GM12873 (cell line): ENCODE data around the gene SLC6A11.

Source experiments
- TF ChIP-seq, protein P1 (sequence below): IDR thresholded peaks from 2 replicates; pipeline ENCODE4 v1.5.1; 2012; ENCODE audit warnings: low read depth, mild to moderate bottlenecking, moderate library complexity, low read length, control low read depth; ENCODE audit not compliant: insufficient read depth; ENCODE audit errors: missing control alignments

SLC6A11 gene

DNA sequence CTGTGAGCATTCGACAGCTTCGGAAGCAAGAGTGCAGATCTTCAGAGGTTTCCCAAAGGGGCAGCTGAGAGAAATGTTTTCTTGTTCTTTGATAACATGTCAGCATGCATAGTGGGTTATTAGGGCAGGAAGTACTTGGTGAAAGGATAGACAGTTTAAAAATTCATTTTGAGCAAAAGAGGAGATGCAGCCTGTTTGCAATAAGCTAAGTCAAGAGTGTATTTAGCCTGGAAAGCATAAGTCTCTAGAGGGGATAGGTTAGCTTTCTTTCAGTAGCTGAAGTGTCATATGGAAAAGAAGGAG is 7.4 kb downstream of the SLC6A11 start:
- TF ChIP-seq, protein P1, sequence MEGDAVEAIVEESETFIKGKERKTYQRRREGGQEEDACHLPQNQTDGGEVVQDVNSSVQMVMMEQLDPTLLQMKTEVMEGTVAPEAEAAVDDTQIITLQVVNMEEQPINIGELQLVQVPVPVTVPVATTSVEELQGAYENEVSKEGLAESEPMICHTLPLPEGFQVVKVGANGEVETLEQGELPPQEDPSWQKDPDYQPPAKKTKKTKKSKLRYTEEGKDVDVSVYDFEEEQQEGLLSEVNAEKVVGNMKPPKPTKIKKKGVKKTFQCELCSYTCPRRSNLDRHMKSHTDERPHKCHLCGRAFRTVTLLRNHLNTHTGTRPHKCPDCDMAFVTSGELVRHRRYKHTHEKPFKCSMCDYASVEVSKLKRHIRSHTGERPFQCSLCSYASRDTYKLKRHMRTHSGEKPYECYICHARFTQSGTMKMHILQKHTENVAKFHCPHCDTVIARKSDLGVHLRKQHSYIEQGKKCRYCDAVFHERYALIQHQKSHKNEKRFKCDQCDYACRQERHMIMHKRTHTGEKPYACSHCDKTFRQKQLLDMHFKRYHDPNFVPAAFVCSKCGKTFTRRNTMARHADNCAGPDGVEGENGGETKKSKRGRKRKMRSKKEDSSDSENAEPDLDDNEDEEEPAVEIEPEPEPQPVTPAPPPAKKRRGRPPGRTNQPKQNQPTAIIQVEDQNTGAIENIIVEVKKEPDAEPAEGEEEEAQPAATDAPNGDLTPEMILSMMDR: no peak

DNA sequence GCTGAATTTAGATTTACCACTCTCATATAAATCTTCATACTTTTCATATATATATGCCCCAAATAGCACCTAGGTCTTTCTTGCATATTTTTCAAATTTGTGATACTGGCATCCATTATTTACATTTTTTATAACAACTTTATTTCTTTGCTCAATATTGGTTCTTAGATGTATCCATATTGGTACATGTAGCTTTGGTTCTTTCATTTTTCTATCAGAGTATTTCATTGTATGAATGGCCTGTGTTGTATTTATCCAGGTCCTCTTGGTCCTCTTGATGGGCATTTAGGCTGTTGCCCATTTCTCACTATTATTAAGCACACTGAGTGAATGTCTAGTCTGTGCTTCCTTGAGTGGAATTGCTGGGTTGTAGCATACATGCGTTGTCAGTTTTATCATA is 8.4 kb downstream of the SLC6A11 start:
- TF ChIP-seq, protein P1: no peak

DNA sequence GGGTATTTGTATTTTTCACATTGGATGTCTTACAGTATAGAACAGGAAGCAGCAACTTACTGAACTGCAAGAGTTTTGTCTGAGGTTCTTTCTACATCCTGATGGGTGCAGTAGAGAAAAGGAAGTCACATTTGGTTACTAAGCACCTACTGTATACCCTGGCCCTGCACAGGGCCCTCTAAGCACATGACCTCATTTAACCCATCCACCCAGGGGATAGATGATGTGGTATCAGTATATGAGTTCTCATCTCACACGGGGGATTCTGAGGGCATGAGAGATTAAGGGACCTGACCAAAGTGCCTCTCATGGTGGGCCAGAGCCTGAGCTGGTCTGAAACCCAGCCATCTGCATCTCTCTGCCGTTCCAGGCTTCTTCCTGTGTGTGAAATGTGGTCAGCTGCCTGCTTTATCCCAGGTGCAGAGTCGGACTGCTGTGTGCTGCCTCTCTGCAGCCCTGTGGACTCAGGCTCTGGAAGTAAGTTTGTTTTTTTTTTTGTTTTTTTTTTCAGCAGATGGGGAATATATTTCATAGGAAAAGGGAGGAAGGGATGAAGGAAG is 17.9 kb downstream of the SLC6A11 start:
- TF ChIP-seq, protein P1: no peak

DNA sequence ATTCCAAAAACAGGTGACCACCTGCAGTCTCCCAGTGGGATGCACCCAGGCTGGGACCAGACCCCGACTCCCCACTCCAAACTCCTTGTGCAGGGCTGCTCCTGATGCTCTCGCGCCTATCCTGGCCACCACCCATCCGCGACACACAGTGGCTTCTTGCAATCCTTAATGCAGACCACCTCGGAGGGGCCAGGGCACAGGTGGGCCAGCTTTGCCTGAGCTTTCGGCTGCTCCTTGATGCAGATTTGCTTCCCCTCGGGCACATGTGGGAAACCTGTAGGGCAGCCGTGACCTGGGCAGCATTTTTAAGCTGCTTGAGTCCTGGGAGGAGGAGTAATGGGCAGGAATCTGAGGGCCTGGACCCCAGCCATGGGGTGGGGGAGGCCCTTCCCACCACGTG is 18.9 kb downstream of the SLC6A11 start:
- TF ChIP-seq, protein P1: no peak

- TF ChIP-seq, protein P1: peak; percentile 12
Measured at GRCh38 chr3:10835406-10835805, 19.4 kb downstream of the SLC6A11 start.

DNA sequence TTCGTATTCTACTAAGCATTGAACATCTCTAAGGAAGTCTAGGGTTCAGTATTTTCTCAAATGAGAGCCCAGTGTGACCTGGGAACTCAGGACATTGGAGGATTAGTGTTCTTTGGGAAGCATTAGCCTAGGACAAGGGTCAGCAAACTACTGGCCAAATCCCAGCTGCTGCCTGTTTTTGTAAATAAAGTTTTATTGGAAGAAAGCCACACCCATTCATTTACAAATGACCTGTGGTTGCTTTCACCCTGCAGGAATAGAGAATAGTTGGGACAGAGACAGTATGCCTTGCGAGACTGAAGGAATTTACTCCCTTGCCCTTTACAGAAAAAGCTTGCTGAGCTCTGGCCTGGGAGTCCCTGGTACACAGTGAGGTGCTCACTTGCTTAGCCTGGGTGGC is 20.6 kb downstream of the SLC6A11 start:
- TF ChIP-seq, protein P1: no peak

- TF ChIP-seq, protein P1: no peak
Measured at GRCh38 chr3:10837849-10838248, 21.8 kb downstream of the SLC6A11 start.

DNA sequence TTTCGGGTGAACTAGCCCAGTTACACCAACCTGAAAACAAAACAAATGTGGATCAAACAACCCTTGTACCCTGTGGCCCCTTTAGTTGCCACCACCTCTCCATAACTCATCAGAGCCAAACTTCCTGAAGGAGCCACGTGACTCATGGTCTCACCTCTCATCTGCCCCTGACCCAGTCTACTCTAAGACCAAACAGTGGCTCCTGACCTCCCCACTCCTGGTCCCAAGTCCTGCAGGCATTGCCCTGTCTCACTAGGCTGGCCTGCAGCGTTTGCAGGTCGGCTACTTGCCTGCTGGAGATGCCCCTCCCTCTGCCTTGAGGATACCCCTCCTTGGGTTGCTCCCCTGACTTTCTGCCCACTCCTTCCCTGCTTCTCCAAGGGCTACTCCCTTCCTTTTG is 23.1 kb downstream of the SLC6A11 start:
- TF ChIP-seq, protein P1: no peak
